ENCODE results near the gene HDHD5.

Gene HDHD5

DNA sequence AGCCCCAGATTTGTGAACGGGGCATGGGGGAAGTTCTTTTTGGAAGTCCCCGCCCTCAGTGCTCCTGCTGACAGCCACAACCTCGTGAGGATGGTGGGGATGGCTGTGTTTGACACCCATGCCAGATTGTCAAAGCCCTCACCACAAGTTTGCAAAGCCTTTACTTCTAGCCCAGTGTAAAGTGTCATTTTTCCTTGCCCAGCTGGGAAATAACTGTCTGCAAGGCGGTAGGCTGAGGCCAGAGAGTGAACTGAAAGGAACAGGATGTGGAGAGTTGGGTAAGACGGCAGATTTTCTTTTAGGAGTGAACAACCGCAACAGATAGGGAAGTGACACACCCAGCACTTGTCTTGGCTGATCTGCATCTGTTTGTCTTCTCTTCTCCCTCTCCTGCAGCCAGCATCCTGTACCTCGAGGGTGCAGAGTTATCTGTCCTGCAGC lies 60.7 kb downstream of the HDHD5 start:
- DNase-seq, result no peak
- Histone ChIP-seq H4K8ac (ENCODE audit: low read depth, low read length) (no peak overlapping the region), H3K4me2 (ENCODE audit: low read length) (no peak overlapping the region), H3K14ac (ENCODE audit: low read length) (no peak overlapping the region), H4K91ac (ENCODE audit: low read depth, low read length) (no peak overlapping the region), H3K36me3 (ENCODE audit: control insufficient read depth in 1 of 2, insufficient read depth in 2 of 2, low read length in 2 of 2) (peaks cover 21 to 43% of the 10 kb centered on the region in 2 experiments), H3K79me1 (ENCODE audit: low read length) (no peaks in the 10 kb centered on the region), H3K4me1 (ENCODE audit: control insufficient read depth in 1 of 2, insufficient read depth in 2 of 2, low read length in 2 of 2) (no peaks in the 10 kb centered on the region), H3K18ac (ENCODE audit: low read length) (no peak overlapping the region), H2BK12ac (ENCODE audit: low read length) (no peak overlapping the region), H3K23ac (ENCODE audit: low read length) (no peak overlapping the region), H3K9ac (ENCODE audit: low read length) (no peak overlapping the region), H3K9me3 (ENCODE audit: insufficient read depth, low read depth, low read length) (no peaks in the 10 kb centered on the region), H3K4ac (ENCODE audit: low read depth, low read length) (no peak overlapping the region), H2AK5ac (ENCODE audit: low read length) (no peak overlapping the region), H2BK120ac (ENCODE audit: insufficient read depth, low read length, poor library complexity) (no peak overlapping the region), H2BK5ac (ENCODE audit: low read depth, low read length, poor library complexity) (no peak overlapping the region), H3K4me3 (ENCODE audit: low read depth, low read length) (no peak overlapping the region), H3K27ac (ENCODE audit: low read depth, low read length) (no peak overlapping the region), H3K27me3 (ENCODE audit: insufficient read depth, low read length) (no peaks in the 10 kb centered on the region), H4K12ac (ENCODE audit: low read depth, low read length) (no peak overlapping the region), H3K79me2 (ENCODE audit: control insufficient read depth, insufficient read depth, low read length, poor library complexity) (no peaks in the 10 kb centered on the region), H2AFZ (ENCODE audit: insufficient read depth, low read length, poor library complexity) (no peak overlapping the region)
- no CpG with 5 or more reads among the region's 7 CpGs for WGBS (ENCODE audit: extremely low coverage, insufficient coverage, insufficient read length)

GRCh38 chr22:17097701-17098100 lies 61.4 kb downstream of the HDHD5 start:
- no peak for DNase-seq
- no peak overlapping the region for H3K23ac ChIP-seq (ENCODE audit: low read length)
- H4K12ac ChIP-seq (ENCODE audit: low read depth, low read length), result no peak overlapping the region
- no peaks in the 10 kb centered on the region for H3K79me2 ChIP-seq (ENCODE audit: control insufficient read depth, insufficient read depth, low read length, poor library complexity)
- no peaks in the 10 kb centered on the region for H3K79me1 ChIP-seq (ENCODE audit: low read length)
- peaks cover 21 to 41% of the 10 kb centered on the region in 2 experiments for H3K36me3 ChIP-seq (ENCODE audit: control insufficient read depth in 1 of 2, insufficient read depth in 2 of 2, low read length in 2 of 2)
- H3K27ac ChIP-seq (ENCODE audit: low read depth, low read length), result no peak overlapping the region
- no peak overlapping the region for H4K91ac ChIP-seq (ENCODE audit: low read depth, low read length)
- H2BK5ac ChIP-seq (ENCODE audit: low read depth, low read length, poor library complexity), result no peak overlapping the region
- no peak overlapping the region for H4K8ac ChIP-seq (ENCODE audit: low read depth, low read length)
- no peaks in the 10 kb centered on the region for H3K27me3 ChIP-seq (ENCODE audit: insufficient read depth, low read length)
- no peaks in the 10 kb centered on the region for H3K4me1 ChIP-seq (ENCODE audit: control insufficient read depth in 1 of 2, insufficient read depth in 2 of 2, low read length in 2 of 2)
- H3K4ac ChIP-seq (ENCODE audit: low read depth, low read length), result no peak overlapping the region
- H2AK5ac ChIP-seq (ENCODE audit: low read length), result no peak overlapping the region
- H3K18ac ChIP-seq (ENCODE audit: low read length), result no peak overlapping the region
- no peak overlapping the region for H2BK120ac ChIP-seq (ENCODE audit: insufficient read depth, low read length, poor library complexity)
- H3K9me3 ChIP-seq (ENCODE audit: insufficient read depth, low read depth, low read length), result no peaks in the 10 kb centered on the region
- no peak overlapping the region for H3K4me3 ChIP-seq (ENCODE audit: low read depth, low read length)
- H2BK12ac ChIP-seq (ENCODE audit: low read length), result no peak overlapping the region
- H3K4me2 ChIP-seq (ENCODE audit: low read length), result no peak overlapping the region
- H3K9ac ChIP-seq (ENCODE audit: low read length), result no peak overlapping the region
- H2AFZ ChIP-seq (ENCODE audit: insufficient read depth, low read length, poor library complexity), result no peak overlapping the region
- no peak overlapping the region for H3K14ac ChIP-seq (ENCODE audit: low read length)
- WGBS (ENCODE audit: extremely low coverage, insufficient coverage, insufficient read length), result no CpG with 5 or more reads among the region's 6 CpGs

DNA sequence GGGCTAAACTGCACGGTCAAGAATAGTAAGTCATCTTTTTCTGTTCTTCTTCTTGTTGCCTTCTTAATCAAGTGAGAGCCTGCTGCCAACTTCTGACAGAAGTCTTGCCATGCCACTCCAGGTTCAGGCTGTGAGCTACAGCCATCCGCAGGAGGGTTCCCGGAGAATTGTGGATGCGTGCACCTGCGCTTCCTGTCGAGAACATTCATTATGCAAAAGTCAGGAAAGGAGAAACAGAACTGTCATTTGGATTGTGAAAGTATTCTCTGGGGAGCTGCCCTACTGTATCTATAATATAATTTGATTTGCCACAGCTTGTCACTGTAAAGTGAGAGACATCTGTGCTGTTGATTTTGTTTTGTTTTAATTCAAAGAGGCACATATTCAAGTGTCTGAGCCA lies 62.0 kb downstream of the HDHD5 start:
- Histone ChIP-seq H3K18ac (ENCODE audit: low read length) (no peak overlapping the region), H3K27ac (ENCODE audit: low read depth, low read length) (no peak overlapping the region), H3K23ac (ENCODE audit: low read length) (no peak overlapping the region), H2AFZ (ENCODE audit: insufficient read depth, low read length, poor library complexity) (no peak overlapping the region), H3K36me3 (ENCODE audit: control insufficient read depth in 1 of 2, insufficient read depth in 2 of 2, low read length in 2 of 2) (peaks cover 20 to 39% of the 10 kb centered on the region in 2 experiments), H2BK120ac (ENCODE audit: insufficient read depth, low read length, poor library complexity) (no peak overlapping the region), H3K4me3 (ENCODE audit: low read depth, low read length) (no peak overlapping the region), H2BK5ac (ENCODE audit: low read depth, low read length, poor library complexity) (no peak overlapping the region), H3K79me1 (ENCODE audit: low read length) (no peaks in the 10 kb centered on the region), H3K14ac (ENCODE audit: low read length) (no peak overlapping the region), H2BK12ac (ENCODE audit: low read length) (no peak overlapping the region), H3K9me3 (ENCODE audit: insufficient read depth, low read depth, low read length) (no peaks in the 10 kb centered on the region), H4K12ac (ENCODE audit: low read depth, low read length) (no peak overlapping the region), H4K91ac (ENCODE audit: low read depth, low read length) (no peak overlapping the region), H4K8ac (ENCODE audit: low read depth, low read length) (no peak overlapping the region), H2AK5ac (ENCODE audit: low read length) (no peak overlapping the region), H3K4ac (ENCODE audit: low read depth, low read length) (no peak overlapping the region), H3K4me2 (ENCODE audit: low read length) (no peak overlapping the region), H3K9ac (ENCODE audit: low read length) (no peak overlapping the region), H3K79me2 (ENCODE audit: control insufficient read depth, insufficient read depth, low read length, poor library complexity) (no peaks in the 10 kb centered on the region), H3K27me3 (ENCODE audit: insufficient read depth, low read length) (no peaks in the 10 kb centered on the region), H3K4me1 (ENCODE audit: control insufficient read depth in 1 of 2, insufficient read depth in 2 of 2, low read length in 2 of 2) (no peaks in the 10 kb centered on the region)
- DNase-seq, result no peak
- WGBS (ENCODE audit: extremely low coverage, insufficient coverage, insufficient read length), result no CpG with 5 or more reads among the region's 6 CpGs

GRCh38 chr22:17096071-17096470 lies 63.0 kb downstream of the HDHD5 start:
- peaks cover 16 to 32% of the 10 kb centered on the region in 2 experiments for H3K36me3 ChIP-seq (ENCODE audit: control insufficient read depth in 1 of 2, insufficient read depth in 2 of 2, low read length in 2 of 2)
- no peak overlapping the region for H4K12ac ChIP-seq (ENCODE audit: low read depth, low read length)
- no peak overlapping the region for H4K8ac ChIP-seq (ENCODE audit: low read depth, low read length)
- H2BK5ac ChIP-seq (ENCODE audit: low read depth, low read length, poor library complexity), result no peak overlapping the region
- H3K4ac ChIP-seq (ENCODE audit: low read depth, low read length), result no peak overlapping the region
- H3K23ac ChIP-seq (ENCODE audit: low read length), result no peak overlapping the region
- H2AK5ac ChIP-seq (ENCODE audit: low read length), result no peak overlapping the region
- no peak overlapping the region for H2BK120ac ChIP-seq (ENCODE audit: insufficient read depth, low read length, poor library complexity)
- no CpG with 5 or more reads among the region's 7 CpGs for WGBS (ENCODE audit: extremely low coverage, insufficient coverage, insufficient read length)
- H2AFZ ChIP-seq (ENCODE audit: insufficient read depth, low read length, poor library complexity), result no peak overlapping the region
- H3K79me1 ChIP-seq (ENCODE audit: low read length), result no peaks in the 10 kb centered on the region
- no peak overlapping the region for H2BK12ac ChIP-seq (ENCODE audit: low read length)
- no peak overlapping the region for H3K9ac ChIP-seq (ENCODE audit: low read length)
- no peaks in the 10 kb centered on the region for H3K79me2 ChIP-seq (ENCODE audit: control insufficient read depth, insufficient read depth, low read length, poor library complexity)
- no peak overlapping the region for H3K4me3 ChIP-seq (ENCODE audit: low read depth, low read length)
- no peak overlapping the region for H3K18ac ChIP-seq (ENCODE audit: low read length)
- no peaks in the 10 kb centered on the region for H3K4me1 ChIP-seq (ENCODE audit: control insufficient read depth in 1 of 2, insufficient read depth in 2 of 2, low read length in 2 of 2)
- no peak for DNase-seq
- no peak overlapping the region for H4K91ac ChIP-seq (ENCODE audit: low read depth, low read length)
- no peaks in the 10 kb centered on the region for H3K9me3 ChIP-seq (ENCODE audit: insufficient read depth, low read depth, low read length)
- H3K27ac ChIP-seq (ENCODE audit: low read depth, low read length), result no peak overlapping the region
- H3K14ac ChIP-seq (ENCODE audit: low read length), result no peak overlapping the region
- H3K27me3 ChIP-seq (ENCODE audit: insufficient read depth, low read length), result no peaks in the 10 kb centered on the region
- H3K4me2 ChIP-seq (ENCODE audit: low read length), result no peak overlapping the region

Measured in trophoblast cell (in vitro differentiated cells and primary cell).